Effector CD8-positive, alpha-beta T cell (primary cell): ENCODE results near the gene FADS3.
A peak's percentile ranks its signal among the peaks of the same experiment; 100 is the strongest.

Source experiments
- DNase-seq: peaks from one replicate; lab custom pipeline; 2025; lab: John Stamatoyannopoulos, UW

The FADS3 gene

GRCh38 chr11:61834278-61835048 lies 56.9 kb downstream of the FADS3 start:
- DNase-seq: no peak

- DNase-seq: no peak
These were observed 57.4 kb downstream of the FADS3 start for GRCh38 chr11:61833926-61834277.

- DNase-seq: no peak
These were observed 57.9 kb downstream of the FADS3 start for GRCh38 chr11:61833471-61833870.

- DNase-seq: no peak
These were observed 58.6 kb downstream of the FADS3 start for GRCh38 chr11:61832754-61833153.

GRCh38 chr11:61832207-61832606 lies 59.1 kb downstream of the FADS3 start:
- DNase-seq: no peak

GRCh38 chr11:61830237-61831105 lies 60.9 kb downstream of the FADS3 start:
- DNase-seq: no peak

- DNase-seq: no peak
These were observed 61.5 kb downstream of the FADS3 start for GRCh38 chr11:61829806-61830205.

GRCh38 chr11:61828629-61829407 lies 62.5 kb downstream of the FADS3 start:
- peak; percentile 5 for DNase-seq

GRCh38 chr11:61828379-61828628 lies 63.0 kb downstream of the FADS3 start:
- DNase-seq: no peak

GRCh38 chr11:61827571-61828378 lies 63.6 kb downstream of the FADS3 start, which contains the start of gene FADS2:
Gene FADS2 (plus strand): TSS chr11:61828300. CDS start chr11:61828391, 91 bp downstream.
- DNase-seq: peak; percentile 50

- DNase-seq: no peak
These were observed 64.3 kb downstream of the FADS3 start for GRCh38 chr11:61826930-61827570.
